HepG2 (cell line): ENCODE data around the gene LRR1. TPM values are rescaled to one million over a fixed set of nuclear protein-coding genes. Genes with fewer than 3 reads are reported as not detected.

Experiments
- ATAD3A ChIP-seq: sonication (generic); formaldehyde crosslinking; IDR thresholded peaks from 2 replicates; pipeline ENCODE4 v1.4.0; 2020; ENCODE audit warnings: missing genetic modification reagents
- CHD2 ChIP-seq: IDR thresholded peaks from 2 replicates; pipeline ENCODE4 v1.6.1; 2011; ENCODE audit warnings: low read depth, low read length, improper control_type of control experiment
- CTCF ChIP-seq: sonication (generic); formaldehyde crosslinking; IDR thresholded peaks from 2 replicates; pipeline ENCODE4 v1.5.0; 2020; ENCODE audit warnings: mild to moderate bottlenecking, missing genetic modification reagents, moderate library complexity
- HNRNPK ChIP-seq: fragments of 200-400 bp; formaldehyde crosslinking; IDR thresholded peaks from 2 replicates; pipeline ENCODE4 v1.6.1; 2018; ENCODE audit warnings: low read length, low read depth, moderate library complexity, mild to moderate bottlenecking; ENCODE audit not compliant: poor library complexity, severe bottlenecking
- PAWR ChIP-seq: sonication (generic); formaldehyde crosslinking; IDR thresholded peaks from 2 replicates; pipeline ENCODE4 v1.4.0; 2020; ENCODE audit warnings: missing genetic modification reagents, mild to moderate bottlenecking, borderline replicate concordance
- RAD21 ChIP-seq: fragments of 450-650 bp; formaldehyde crosslinking; IDR thresholded peaks from 2 replicates; pipeline ENCODE4 v1.5.0; 2020; ENCODE audit warnings: mild to moderate bottlenecking
- SNRNP70 ChIP-seq: fragments of 200-400 bp; formaldehyde crosslinking; IDR thresholded peaks from 2 replicates; pipeline ENCODE4 v1.6.1; 2017; ENCODE audit warnings: mild to moderate bottlenecking, low read depth, low read length, moderate library complexity
- SRSF4 ChIP-seq: fragments of 200-400 bp; formaldehyde crosslinking; IDR thresholded peaks from one replicate; pipeline ENCODE4 v1.6.1; 2018; ENCODE audit warnings: mild to moderate bottlenecking, low read depth, low read length, moderate library complexity; ENCODE audit not compliant: poor library complexity, severe bottlenecking
- TGIF2 ChIP-seq: IDR thresholded peaks from 2 replicates; pipeline ENCODE4 v1.6.1; 2016; ENCODE audit warnings: control low read depth, missing compliant biosample characterization
- THAP8 ChIP-seq: sonication (generic); formaldehyde crosslinking; IDR thresholded peaks from 2 replicates; pipeline ENCODE4 v1.5.1; 2020; ENCODE audit warnings: missing genetic modification reagents, mild to moderate bottlenecking, borderline replicate concordance
- ZBTB14 ChIP-seq: sonication (generic); formaldehyde crosslinking; IDR thresholded peaks from 2 replicates; pipeline ENCODE4 v1.4.0; 2020; ENCODE audit warnings: missing genetic modification reagents
- ZKSCAN8 ChIP-seq: IDR thresholded peaks from 2 replicates; pipeline ENCODE4 v1.6.1; 2016; ENCODE audit warnings: borderline replicate concordance, missing genetic modification reagents, missing compliant biosample characterization
- ZNF12 ChIP-seq: sonication (generic); formaldehyde crosslinking; IDR thresholded peaks from 2 replicates; pipeline ENCODE4 v1.5.0; 2020; ENCODE audit warnings: missing genetic modification reagents
- ZNF276 ChIP-seq: sonication (generic); formaldehyde crosslinking; IDR thresholded peaks from 2 replicates; pipeline ENCODE4 v1.4.0; 2020; ENCODE audit warnings: mild to moderate bottlenecking, low read depth, missing genetic modification reagents
- ZNF530 ChIP-seq: sonication (generic); formaldehyde crosslinking; IDR thresholded peaks from 2 replicates; pipeline ENCODE4 v1.5.0; 2020; ENCODE audit warnings: low read depth, mild to moderate bottlenecking, missing genetic modification reagents
- ZNF737 ChIP-seq: sonication (generic); formaldehyde crosslinking; IDR thresholded peaks from 2 replicates; pipeline ENCODE4 v1.5.0; 2020; ENCODE audit warnings: missing genetic modification reagents, mild to moderate bottlenecking, borderline replicate concordance
- ZNF777 ChIP-seq: sonication (generic); formaldehyde crosslinking; IDR thresholded peaks from 2 replicates; pipeline ENCODE4 v1.4.0; 2020; ENCODE audit warnings: missing genetic modification reagents
- polyA plus RNA-seq, 8 experiments: library from polyadenylated mRNA; depleted of rRNA in 3 of 8; stranded (reverse) in 7 of 8; unstranded in 1 of 8; fragments of >200 nt; fragmentation: Illumina TruSeq in 4 of 8; extraction: Trizol in 4 of 8; gene quantifications; 2 replicates each; pipeline versions ENCODE4 v1.2.1 to v1.2.3, GENCODE V29; 2011 to 2016; ENCODE audit warnings: low read depth in 4 of 8, missing spikeins in 1 of 8, mixed read lengths in 1 of 8; ENCODE audit not compliant: insufficient read depth in 1 of 8
- total RNA-seq, 5 experiments: library from RNA; depleted of rRNA; stranded (reverse); fragments of >200 nt; fragmentation: Illumina TruSeq; extraction: Trizol; gene quantifications; 2 replicates each; pipeline ENCODE4 v1.2.3, GENCODE V29; 2016; ENCODE audit warnings: low read depth in 1 of 5
- TF ChIP-seq, protein P1 (sequence below): sonication (generic); formaldehyde crosslinking; IDR thresholded peaks from 2 replicates; pipeline ENCODE4 v1.9.0; 2021; ENCODE audit warnings: missing genetic modification reagents, borderline replicate concordance
- TF ChIP-seq, protein P2 (sequence below): IDR thresholded peaks from 2 replicates; pipeline ENCODE4 v1.6.1; 2012; ENCODE audit warnings: inconsistent platforms

The LRR1 gene
- total and polyA plus RNA-seq, 2 of the 13 experiments (the other 11 are each of a cell fraction or from before 2014, with no cell fraction given), result 7.0 to 36.2 TPM

DNA sequence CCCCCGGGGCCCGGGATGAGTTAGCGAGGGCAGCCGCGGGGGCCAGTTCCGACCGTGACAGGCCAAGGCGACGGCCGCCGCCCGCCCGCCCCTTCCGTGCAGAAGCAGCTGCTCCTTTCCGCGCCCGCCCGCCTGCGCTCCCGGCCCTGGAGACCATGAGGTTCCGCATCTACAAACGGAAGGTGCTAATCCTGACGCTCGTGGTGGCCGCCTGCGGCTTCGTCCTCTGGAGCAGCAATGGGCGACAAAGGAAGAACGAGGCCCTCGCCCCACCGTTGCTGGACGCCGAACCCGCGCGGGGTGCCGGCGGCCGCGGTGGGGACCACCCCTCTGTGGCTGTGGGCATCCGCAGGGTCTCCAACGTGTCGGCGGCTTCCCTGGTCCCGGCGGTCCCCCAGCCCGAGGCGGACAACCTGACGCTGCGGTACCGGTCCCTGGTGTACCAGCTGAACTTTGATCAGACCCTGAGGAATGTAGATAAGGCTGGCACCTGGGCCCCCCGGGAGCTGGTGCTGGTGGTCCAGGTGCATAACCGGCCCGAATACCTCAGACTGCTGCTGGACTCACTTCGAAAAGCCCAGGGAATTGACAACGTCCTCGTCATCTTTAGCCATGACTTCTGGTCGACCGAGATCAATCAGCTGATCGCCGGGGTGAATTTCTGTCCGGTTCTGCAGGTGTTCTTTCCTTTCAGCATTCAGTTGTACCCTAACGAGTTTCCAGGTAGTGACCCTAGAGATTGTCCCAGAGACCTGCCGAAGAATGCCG lies 22.6 kb downstream of the LRR1 start (continued):
- TF ChIP-seq ZKSCAN8 (CRISPR knock-in tag) (peak; percentile 6; the same call in 1 of the 2 replicates), CTCF (CRISPR knock-in tag) (no peak), HNRNPK (peak; percentile 15), ZNF530 (no peak), ZNF276 (CRISPR knock-in tag) (no peak), ATAD3A (CRISPR knock-in tag) (no peak), PAWR (CRISPR knock-in tag) (no peak; the same call in 1 of the 2 replicates), ZBTB14 (no peak), ZNF12 (no peak), TGIF2 (CRISPR knock-in tag) (no peak), SRSF4 (no peak), SNRNP70 (no peak), RAD21 (CRISPR knock-in tag) (no peak), ZNF777 (CRISPR knock-in tag) (peak; percentile 86), THAP8 (CRISPR knock-in tag) (no peak), CHD2 (no peak), ZNF737 (no peak)
- TF ChIP-seq, protein P1, sequence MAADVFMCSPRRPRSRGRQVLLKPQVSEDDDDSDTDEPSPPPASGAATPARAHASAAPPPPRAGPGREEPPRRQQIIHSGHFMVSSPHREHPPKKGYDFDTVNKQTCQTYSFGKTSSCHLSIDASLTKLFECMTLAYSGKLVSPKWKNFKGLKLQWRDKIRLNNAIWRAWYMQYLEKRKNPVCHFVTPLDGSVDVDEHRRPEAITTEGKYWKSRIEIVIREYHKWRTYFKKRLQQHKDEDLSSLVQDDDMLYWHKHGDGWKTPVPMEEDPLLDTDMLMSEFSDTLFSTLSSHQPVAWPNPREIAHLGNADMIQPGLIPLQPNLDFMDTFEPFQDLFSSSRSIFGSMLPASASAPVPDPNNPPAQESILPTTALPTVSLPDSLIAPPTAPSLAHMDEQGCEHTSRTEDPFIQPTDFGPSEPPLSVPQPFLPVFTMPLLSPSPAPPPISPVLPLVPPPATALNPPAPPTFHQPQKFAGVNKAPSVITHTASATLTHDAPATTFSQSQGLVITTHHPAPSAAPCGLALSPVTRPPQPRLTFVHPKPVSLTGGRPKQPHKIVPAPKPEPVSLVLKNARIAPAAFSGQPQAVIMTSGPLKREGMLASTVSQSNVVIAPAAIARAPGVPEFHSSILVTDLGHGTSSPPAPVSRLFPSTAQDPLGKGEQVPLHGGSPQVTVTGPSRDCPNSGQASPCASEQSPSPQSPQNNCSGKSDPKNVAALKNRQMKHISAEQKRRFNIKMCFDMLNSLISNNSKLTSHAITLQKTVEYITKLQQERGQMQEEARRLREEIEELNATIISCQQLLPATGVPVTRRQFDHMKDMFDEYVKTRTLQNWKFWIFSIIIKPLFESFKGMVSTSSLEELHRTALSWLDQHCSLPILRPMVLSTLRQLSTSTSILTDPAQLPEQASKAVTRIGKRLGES (CRISPR knock-in tag), result no peak
- TF ChIP-seq, protein P2, sequence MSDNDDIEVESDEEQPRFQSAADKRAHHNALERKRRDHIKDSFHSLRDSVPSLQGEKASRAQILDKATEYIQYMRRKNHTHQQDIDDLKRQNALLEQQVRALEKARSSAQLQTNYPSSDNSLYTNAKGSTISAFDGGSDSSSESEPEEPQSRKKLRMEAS, result no peak; the same call in none of the 2 replicates
